Measurements from ENCODE around the gene ARHGEF35.
"Not testable (repeated sequence)": the region's sequence is repeated elsewhere in the genome, so short reads cannot be mapped to it uniquely, and the experiment has no call there.

The ARHGEF35 gene

GRCh38 chr7:144195212-144195872, at the start of gene ARHGEF35:
TSS of gene ARHGEF35 (minus strand) at chr7:144195833. CDS start at chr7:144188383, 7,450 bp downstream.
- not testable (repeated sequence) for H3K9me3 ChIP-seq (ENCODE audit: control insufficient read depth in 2 of 2, low read length in 2 of 2); H3K9ac ChIP-seq (ENCODE audit: low read depth in 1 of 2, low read length in 2 of 2); H3K36me3 ChIP-seq (ENCODE audit: control insufficient read depth in 2 of 2, insufficient read depth in 2 of 2, low read length in 2 of 2); H3K4me3 ChIP-seq (ENCODE audit: low read length in 2 of 2); H3K27me3 ChIP-seq (ENCODE audit: control insufficient read depth in 2 of 2, insufficient read depth in 2 of 2, low read length in 2 of 2); H3K4me1 ChIP-seq (ENCODE audit: control insufficient read depth in 2 of 2, insufficient read depth in 2 of 2, low read length in 2 of 2); H3K27ac ChIP-seq (ENCODE audit: low read depth in 2 of 2, low read length in 2 of 2)

GRCh38 chr7:144245372-144245771, 49.7 kb upstream of the ARHGEF35 start:
- H3K4me3 ChIP-seq (ENCODE audit: low read length in 2 of 2); H3K9me3 ChIP-seq (ENCODE audit: control insufficient read depth in 2 of 2, low read length in 2 of 2); H3K36me3 ChIP-seq (ENCODE audit: control insufficient read depth in 2 of 2, insufficient read depth in 2 of 2, low read length in 2 of 2); H3K27me3 ChIP-seq (ENCODE audit: control insufficient read depth in 2 of 2, insufficient read depth in 2 of 2, low read length in 2 of 2); H3K4me1 ChIP-seq (ENCODE audit: control insufficient read depth in 2 of 2, insufficient read depth in 2 of 2, low read length in 2 of 2); H3K9ac ChIP-seq (ENCODE audit: low read depth in 1 of 2, low read length in 2 of 2); H3K27ac ChIP-seq (ENCODE audit: low read depth in 2 of 2, low read length in 2 of 2): not testable (repeated sequence)

GRCh38 chr7:144239365-144239764, 43.7 kb upstream of the ARHGEF35 start, which contains the start of gene OR2A42:
TSS of gene OR2A42 (minus strand) at chr7:144239605. CDS start at chr7:144232843, 6,762 bp downstream.
- H3K27ac ChIP-seq (ENCODE audit: low read depth in 2 of 2, low read length in 2 of 2); H3K9me3 ChIP-seq (ENCODE audit: control insufficient read depth in 2 of 2, low read length in 2 of 2); H3K9ac ChIP-seq (ENCODE audit: low read depth in 1 of 2, low read length in 2 of 2); H3K4me1 ChIP-seq (ENCODE audit: control insufficient read depth in 2 of 2, insufficient read depth in 2 of 2, low read length in 2 of 2); H3K27me3 ChIP-seq (ENCODE audit: control insufficient read depth in 2 of 2, insufficient read depth in 2 of 2, low read length in 2 of 2); H3K4me3 ChIP-seq (ENCODE audit: low read length in 2 of 2); H3K36me3 ChIP-seq (ENCODE audit: control insufficient read depth in 2 of 2, insufficient read depth in 2 of 2, low read length in 2 of 2): not testable (repeated sequence)

GRCh38 chr7:144238530-144239082, 43.0 kb upstream of the ARHGEF35 start:
- not testable (repeated sequence) for H3K9me3 ChIP-seq (ENCODE audit: control insufficient read depth in 2 of 2, low read length in 2 of 2); H3K4me1 ChIP-seq (ENCODE audit: control insufficient read depth in 2 of 2, insufficient read depth in 2 of 2, low read length in 2 of 2); H3K4me3 ChIP-seq (ENCODE audit: low read length in 2 of 2); H3K27ac ChIP-seq (ENCODE audit: low read depth in 2 of 2, low read length in 2 of 2); H3K9ac ChIP-seq (ENCODE audit: low read depth in 1 of 2, low read length in 2 of 2); H3K27me3 ChIP-seq (ENCODE audit: control insufficient read depth in 2 of 2, insufficient read depth in 2 of 2, low read length in 2 of 2); H3K36me3 ChIP-seq (ENCODE audit: control insufficient read depth in 2 of 2, insufficient read depth in 2 of 2, low read length in 2 of 2)

GRCh38 chr7:144233039-144233438, 37.4 kb upstream of the ARHGEF35 start:
- H3K27me3 ChIP-seq (ENCODE audit: control insufficient read depth in 2 of 2, insufficient read depth in 2 of 2, low read length in 2 of 2); H3K4me1 ChIP-seq (ENCODE audit: control insufficient read depth in 2 of 2, insufficient read depth in 2 of 2, low read length in 2 of 2); H3K4me3 ChIP-seq (ENCODE audit: low read length in 2 of 2); H3K9me3 ChIP-seq (ENCODE audit: control insufficient read depth in 2 of 2, low read length in 2 of 2); H3K36me3 ChIP-seq (ENCODE audit: control insufficient read depth in 2 of 2, insufficient read depth in 2 of 2, low read length in 2 of 2); H3K27ac ChIP-seq (ENCODE audit: low read depth in 2 of 2, low read length in 2 of 2); H3K9ac ChIP-seq (ENCODE audit: low read depth in 1 of 2, low read length in 2 of 2): not testable (repeated sequence)

- not testable (repeated sequence) for H3K4me1 ChIP-seq (ENCODE audit: control insufficient read depth in 2 of 2, insufficient read depth in 2 of 2, low read length in 2 of 2); H3K9me3 ChIP-seq (ENCODE audit: control insufficient read depth in 2 of 2, low read length in 2 of 2); H3K36me3 ChIP-seq (ENCODE audit: control insufficient read depth in 2 of 2, insufficient read depth in 2 of 2, low read length in 2 of 2)
These were observed 35.4 kb upstream of the ARHGEF35 start for GRCh38 chr7:144231027-144231426.

GRCh38 chr7:144228810-144229209, 33.2 kb upstream of the ARHGEF35 start:
- H3K36me3 ChIP-seq (ENCODE audit: control insufficient read depth in 2 of 2, insufficient read depth in 2 of 2, low read length in 2 of 2); H3K4me1 ChIP-seq (ENCODE audit: control insufficient read depth in 2 of 2, insufficient read depth in 2 of 2, low read length in 2 of 2); H3K9me3 ChIP-seq (ENCODE audit: control insufficient read depth in 2 of 2, low read length in 2 of 2); H3K27me3 ChIP-seq (ENCODE audit: control insufficient read depth in 2 of 2, insufficient read depth in 2 of 2, low read length in 2 of 2); H3K9ac ChIP-seq (ENCODE audit: low read depth in 1 of 2, low read length in 2 of 2); H3K27ac ChIP-seq (ENCODE audit: low read depth in 2 of 2, low read length in 2 of 2); H3K4me3 ChIP-seq (ENCODE audit: low read length in 2 of 2): not testable (repeated sequence)

More at GRCh38 chr7:144231027-144231426, 35.4 kb upstream of the ARHGEF35 start:
- not testable (repeated sequence) for H3K27me3 ChIP-seq (ENCODE audit: control insufficient read depth in 2 of 2, insufficient read depth in 2 of 2, low read length in 2 of 2); H3K27ac ChIP-seq (ENCODE audit: low read depth in 2 of 2, low read length in 2 of 2); H3K9ac ChIP-seq (ENCODE audit: low read depth in 1 of 2, low read length in 2 of 2); H3K4me3 ChIP-seq (ENCODE audit: low read length in 2 of 2)

- H3K36me3 ChIP-seq (ENCODE audit: control insufficient read depth in 2 of 2, insufficient read depth in 2 of 2, low read length in 2 of 2); H3K9me3 ChIP-seq (ENCODE audit: control insufficient read depth in 2 of 2, low read length in 2 of 2); H3K4me1 ChIP-seq (ENCODE audit: control insufficient read depth in 2 of 2, insufficient read depth in 2 of 2, low read length in 2 of 2); H3K4me3 ChIP-seq (ENCODE audit: low read length in 2 of 2); H3K27me3 ChIP-seq (ENCODE audit: control insufficient read depth in 2 of 2, insufficient read depth in 2 of 2, low read length in 2 of 2); H3K27ac ChIP-seq (ENCODE audit: low read depth in 2 of 2, low read length in 2 of 2); H3K9ac ChIP-seq (ENCODE audit: low read depth in 1 of 2, low read length in 2 of 2): not testable (repeated sequence)
These were observed 31.2 kb upstream of the ARHGEF35 start for GRCh38 chr7:144226866-144227265.

- not testable (repeated sequence) for H3K4me3 ChIP-seq (ENCODE audit: low read length in 2 of 2); H3K27me3 ChIP-seq (ENCODE audit: control insufficient read depth in 2 of 2, insufficient read depth in 2 of 2, low read length in 2 of 2); H3K4me1 ChIP-seq (ENCODE audit: control insufficient read depth in 2 of 2, insufficient read depth in 2 of 2, low read length in 2 of 2)
These were observed 28.0 kb upstream of the ARHGEF35 start for GRCh38 chr7:144223675-144224074.

GRCh38 chr7:144220531-144220930, 24.9 kb upstream of the ARHGEF35 start:
- H3K27me3 ChIP-seq (ENCODE audit: control insufficient read depth in 2 of 2, insufficient read depth in 2 of 2, low read length in 2 of 2); H3K36me3 ChIP-seq (ENCODE audit: control insufficient read depth in 2 of 2, insufficient read depth in 2 of 2, low read length in 2 of 2); H3K9ac ChIP-seq (ENCODE audit: low read depth in 1 of 2, low read length in 2 of 2); H3K27ac ChIP-seq (ENCODE audit: low read depth in 2 of 2, low read length in 2 of 2); H3K4me1 ChIP-seq (ENCODE audit: control insufficient read depth in 2 of 2, insufficient read depth in 2 of 2, low read length in 2 of 2); H3K4me3 ChIP-seq (ENCODE audit: low read length in 2 of 2); H3K9me3 ChIP-seq (ENCODE audit: control insufficient read depth in 2 of 2, low read length in 2 of 2): not testable (repeated sequence)

More at GRCh38 chr7:144223675-144224074, 28.0 kb upstream of the ARHGEF35 start:
- H3K9ac ChIP-seq (ENCODE audit: low read depth in 1 of 2, low read length in 2 of 2); H3K27ac ChIP-seq (ENCODE audit: low read depth in 2 of 2, low read length in 2 of 2); H3K36me3 ChIP-seq (ENCODE audit: control insufficient read depth in 2 of 2, insufficient read depth in 2 of 2, low read length in 2 of 2); H3K9me3 ChIP-seq (ENCODE audit: control insufficient read depth in 2 of 2, low read length in 2 of 2): not testable (repeated sequence)

Data from mucosa of rectum (tissue), 2 donors.